GM18867 (cell line): ENCODE measurements around the gene CSMD2.

Experiments
- ATAC-seq: cut with Tn5 transposase; IDR thresholded peaks from one replicate; pipeline ENCODE4 v1.9.1; 2021; ENCODE audit warnings: mild to moderate bottlenecking, moderate library complexity; ENCODE audit not compliant: unreplicated experiment

Gene CSMD2

GRCh38 chr1:33966346-33967141, 198.5 kb downstream of the CSMD2 start:
- ATAC-seq = no peak

- ATAC-seq = no peak
Measured at GRCh38 chr1:33965086-33965485, 199.9 kb downstream of the CSMD2 start.

GRCh38 chr1:33962061-33962460, 203.0 kb downstream of the CSMD2 start:
- no peak for ATAC-seq

DNA sequence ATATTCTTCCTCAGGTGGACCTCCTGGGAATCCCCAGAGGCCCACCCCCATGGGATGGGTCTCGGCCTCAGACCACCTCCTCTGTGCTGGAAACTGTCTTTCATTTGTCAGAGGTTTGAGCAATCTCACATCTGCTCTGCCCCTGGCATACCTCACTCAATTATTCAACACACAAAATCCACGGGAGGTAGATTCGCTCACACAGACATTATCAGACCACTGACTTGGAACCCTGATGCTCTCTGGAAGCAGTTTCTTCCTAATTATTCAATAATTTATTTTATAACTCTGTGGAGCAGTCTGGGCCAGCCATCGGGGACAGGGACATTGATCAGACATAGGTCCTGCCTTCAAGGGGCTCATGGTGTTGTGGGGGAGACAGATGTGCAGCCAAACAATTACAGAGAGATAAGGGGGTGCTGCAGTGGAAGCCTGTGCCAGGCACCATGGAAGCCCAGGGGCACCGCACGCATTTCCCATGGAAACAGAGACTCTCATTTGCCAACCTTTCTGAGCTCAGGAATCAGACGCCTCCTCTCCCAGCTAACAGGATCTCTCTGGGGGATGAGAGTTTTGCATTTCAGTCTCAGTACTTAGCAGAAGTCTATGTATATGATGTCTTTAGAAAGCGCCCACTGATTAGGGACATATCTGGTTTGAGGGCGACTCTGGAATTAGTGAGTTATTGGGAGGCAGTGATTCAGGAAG, 204.7 kb downstream of the CSMD2 start:
- ATAC-seq = no peak

- ATAC-seq = no peak
Measured at GRCh38 chr1:33957854-33958253, 207.2 kb downstream of the CSMD2 start.

GRCh38 chr1:33955096-33955495, 209.9 kb downstream of the CSMD2 start:
- ATAC-seq = no peak

DNA sequence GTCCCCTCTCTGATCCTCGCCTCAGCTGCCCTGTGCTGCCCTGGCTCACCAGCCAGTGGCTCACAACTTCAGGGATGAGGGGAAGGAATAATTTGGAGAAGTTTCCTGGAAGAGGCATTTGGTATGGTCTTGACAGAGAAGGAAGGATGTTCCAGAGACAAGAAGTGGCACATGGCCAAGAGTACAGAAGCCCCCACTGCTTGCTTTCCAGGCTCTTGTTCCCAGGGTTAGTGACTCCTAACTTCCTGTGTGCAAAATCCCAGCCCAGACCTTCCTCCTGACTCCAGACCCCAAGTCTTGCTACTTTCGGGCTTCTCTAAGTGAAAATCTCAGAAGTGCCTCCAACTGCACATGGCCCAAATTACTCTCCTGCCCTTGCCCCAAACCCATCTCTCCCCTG, 215.5 kb downstream of the CSMD2 start:
- no peak for ATAC-seq

DNA sequence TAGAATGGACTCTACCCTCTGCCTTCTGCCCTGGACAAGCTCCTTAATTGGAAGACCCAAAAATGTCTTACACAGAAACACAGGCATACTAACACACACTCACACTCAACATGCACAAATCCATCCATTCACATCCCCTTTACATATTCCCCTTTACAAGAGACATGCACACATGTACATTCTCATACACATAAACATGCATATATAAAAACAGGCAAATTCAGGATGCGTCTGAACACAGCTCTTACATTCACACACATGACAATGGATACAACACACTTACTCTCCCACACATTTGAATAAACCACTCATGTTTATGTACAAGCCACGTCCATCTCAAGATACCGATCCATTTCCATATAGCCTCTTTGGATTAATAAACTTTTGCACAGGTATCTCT, 216.7 kb downstream of the CSMD2 start:
- no peak for ATAC-seq

DNA sequence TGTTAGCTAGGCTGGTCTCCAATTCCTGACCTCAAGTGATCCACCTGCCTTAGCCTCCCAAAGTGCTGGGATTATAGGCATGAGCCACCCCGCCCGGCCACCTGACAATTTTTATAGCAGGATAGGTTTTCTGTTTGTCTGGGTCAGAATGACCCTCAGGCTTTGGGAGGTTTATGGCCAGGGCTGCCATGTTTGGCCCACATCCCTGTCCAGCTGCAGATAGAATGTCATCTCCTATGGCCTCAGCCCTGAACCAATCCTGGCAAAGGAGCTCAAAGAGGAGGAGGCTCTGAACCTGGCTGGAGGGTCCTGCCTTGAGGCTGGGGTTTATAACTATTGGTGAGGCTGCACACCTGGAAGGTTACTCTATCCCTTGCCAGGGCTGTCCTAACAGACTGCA, 218.2 kb downstream of the CSMD2 start:
- ATAC-seq = no peak

GRCh38 chr1:33944846-33945245, 220.2 kb downstream of the CSMD2 start:
- ATAC-seq = no peak

- ATAC-seq = no peak
Measured at GRCh38 chr1:33943978-33944377, 221.1 kb downstream of the CSMD2 start.

- no peak for ATAC-seq
Measured at GRCh38 chr1:33932871-33933270, 232.2 kb downstream of the CSMD2 start.

DNA sequence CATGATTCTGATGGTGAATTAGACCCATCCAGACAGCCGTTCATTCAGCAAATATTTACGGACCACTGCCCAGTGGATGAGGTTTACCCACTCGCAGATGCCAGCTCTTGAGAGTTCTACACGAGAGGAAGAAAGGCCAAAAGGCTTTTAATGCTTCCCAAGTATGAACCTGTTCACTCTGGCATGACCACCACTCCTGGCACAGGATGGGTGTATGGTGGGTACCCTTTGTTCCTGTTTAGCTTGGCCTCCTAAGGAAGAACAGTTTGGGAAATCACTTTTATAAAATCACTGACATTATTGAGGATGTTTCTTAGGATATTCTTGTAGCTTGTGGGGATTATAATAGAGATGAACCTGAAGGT, 233.9 kb downstream of the CSMD2 start:
- ATAC-seq = no peak

GRCh38 chr1:33930346-33931110, 234.5 kb downstream of the CSMD2 start:
- ATAC-seq = no peak

GRCh38 chr1:33928251-33928650, 236.8 kb downstream of the CSMD2 start:
- no peak for ATAC-seq

GRCh38 chr1:33927721-33928120, 237.3 kb downstream of the CSMD2 start:
- no peak for ATAC-seq

DNA sequence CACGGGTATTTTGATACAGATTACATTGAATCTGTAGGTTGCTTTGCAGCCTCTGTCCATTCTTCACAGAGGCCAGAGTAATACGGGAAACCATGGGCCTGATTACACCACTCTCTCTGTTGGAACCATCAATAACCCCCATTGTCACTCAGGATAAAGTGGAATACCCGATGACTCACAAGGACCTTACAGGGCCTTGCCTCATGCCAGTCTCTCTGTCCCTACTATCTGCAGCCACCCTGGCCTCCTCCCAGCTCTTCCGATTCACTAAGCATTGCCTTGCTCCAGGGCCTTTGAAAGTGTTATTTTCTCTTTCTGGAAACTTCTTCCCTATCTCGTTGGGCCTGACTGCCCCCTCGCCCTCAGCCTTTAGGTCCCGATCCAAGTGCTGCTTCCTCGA, 239.4 kb downstream of the CSMD2 start:
- no peak for ATAC-seq

DNA sequence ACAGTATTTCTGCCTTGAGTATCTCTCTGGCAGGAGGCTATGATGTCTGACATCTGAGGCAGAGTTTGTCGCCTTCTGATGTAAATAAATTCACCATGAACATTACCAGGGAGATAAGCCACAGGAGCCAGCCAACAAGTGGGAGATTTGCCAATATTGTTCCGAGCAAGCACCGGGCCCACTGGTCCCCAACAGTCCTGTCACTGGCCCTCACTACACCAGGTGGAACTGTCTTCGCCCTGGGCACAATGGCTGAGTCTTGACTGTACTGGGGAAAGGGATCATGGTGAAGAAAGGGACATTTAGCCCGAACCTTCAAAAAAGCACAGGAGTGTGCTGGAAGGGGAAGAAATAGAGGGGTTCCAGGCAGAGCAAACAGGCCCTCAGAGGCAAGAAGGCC, 243.7 kb downstream of the CSMD2 start:
- ATAC-seq = no peak

- ATAC-seq = no peak
Measured at GRCh38 chr1:33918368-33918767, 246.7 kb downstream of the CSMD2 start.

DNA sequence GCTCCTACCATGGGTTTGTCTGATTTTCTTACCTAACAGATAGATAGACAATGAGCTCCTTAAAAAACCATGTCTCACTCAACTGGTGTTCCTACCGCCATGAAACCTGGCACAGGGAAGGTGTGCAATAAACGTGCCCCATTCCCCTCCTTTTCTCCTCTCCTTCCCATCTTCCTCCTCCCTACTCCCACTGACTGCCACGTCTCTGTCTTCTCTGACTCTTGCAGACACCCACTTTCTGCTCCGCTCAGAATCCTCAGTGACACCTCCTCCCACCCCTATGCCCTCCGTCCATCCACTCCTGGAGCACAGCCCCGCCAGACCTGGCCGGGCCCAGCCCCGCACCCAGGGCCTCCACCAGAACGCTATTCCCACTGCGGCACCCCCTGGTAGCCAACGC, 248.2 kb downstream of the CSMD2 start:
- ATAC-seq = no peak

DNA sequence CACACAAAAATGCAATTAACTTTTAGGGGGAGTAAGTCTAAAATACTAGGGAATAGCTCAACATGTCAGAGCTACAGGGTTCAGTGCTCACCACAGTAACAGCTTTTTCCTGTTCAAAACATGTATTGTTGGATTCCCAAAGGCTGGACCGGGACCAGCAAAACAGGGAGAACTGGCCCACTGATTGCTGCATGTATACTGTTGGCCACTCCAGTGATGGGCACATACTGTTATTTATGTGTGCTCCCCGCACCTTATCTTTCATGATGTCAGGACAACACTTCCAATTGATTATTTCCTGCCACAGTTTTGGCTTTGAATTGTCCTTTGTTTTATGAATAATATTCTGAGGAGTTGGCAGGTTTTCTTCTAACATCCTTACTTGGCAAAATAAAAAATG, 250.5 kb downstream of the CSMD2 start:
- no peak for ATAC-seq
